IgD-negative memory B cell (primary cell): ENCODE data around the gene SLC1A2. TPM values are rescaled to one million over a fixed set of nuclear protein-coding genes. Genes with fewer than 3 reads are reported as not detected.

Source experiments
- H3K27ac Mint-ChIP-seq, 3 donors: one replicate each; pipeline ENCODE4 v1.8.0; 2020 to 2022; ENCODE audit warnings: mild to moderate bottlenecking in 3 of 3, mixed read lengths in 3 of 3, moderate library complexity in 1 of 3
- H3K27me3 Mint-ChIP-seq: one replicate; pipeline ENCODE4 v1.8.0; 2021; ENCODE audit warnings: mixed read lengths
- H3K36me3 Mint-ChIP-seq: one replicate; pipeline ENCODE4 v1.8.0; 2020; ENCODE audit warnings: mild to moderate bottlenecking, mixed read lengths
- H3K4me1 Mint-ChIP-seq, 3 donors: one replicate each; pipeline ENCODE4 v1.8.0; 2020 to 2022; ENCODE audit warnings: mixed read lengths in 3 of 3, mild to moderate bottlenecking in 1 of 3
- H3K4me3 Mint-ChIP-seq, 4 donors: one replicate each; pipeline ENCODE4 v1.8.0; 2020 to 2022; ENCODE audit warnings: mild to moderate bottlenecking in 4 of 4, mixed read lengths in 4 of 4, moderate library complexity in 3 of 4
- H3K9me3 Mint-ChIP-seq, 3 donors: one replicate each; pipeline ENCODE4 v1.8.0; 2020 to 2021; ENCODE audit warnings: mixed read lengths in 3 of 3, mild to moderate bottlenecking in 1 of 3
- polyA plus RNA-seq: library from polyadenylated mRNA; unstranded; fragments of 300-500 nt; fragmentation: Illumina TruSeq; gene quantifications from one replicate; pipeline ENCODE4 v1.2.3, GENCODE V29; 2021

The SLC1A2 gene
- polyA plus RNA-seq, 1 donor from 2014 or later = not detected

- Mint-ChIP-seq H3K9me3 (no peaks in the 10 kb centered on the region), H3K36me3 (no peaks in the 10 kb centered on the region), H3K27me3 (no peaks in the 10 kb centered on the region), H3K4me3 (no peak overlapping the region), H3K4me1 (no peaks in the 10 kb centered on the region), H3K27ac (no peak overlapping the region)
Observed at GRCh38 chr11:35287344-35287890, 131.9 kb downstream of the SLC1A2 start.

GRCh38 chr11:35286126-35286525, 133.2 kb downstream of the SLC1A2 start:
- no peaks in the 10 kb centered on the region for H3K36me3 Mint-ChIP-seq
- no peaks in the 10 kb centered on the region for H3K9me3 Mint-ChIP-seq
- H3K4me1 Mint-ChIP-seq = no peaks in the 10 kb centered on the region

GRCh38 chr11:35285471-35285870, 133.9 kb downstream of the SLC1A2 start:
- Mint-ChIP-seq H3K36me3 (no peaks in the 10 kb centered on the region), H3K27ac (no peak overlapping the region), H3K4me1 (no peaks in the 10 kb centered on the region), H3K27me3 (no peaks in the 10 kb centered on the region), H3K9me3 (no peaks in the 10 kb centered on the region), H3K4me3 (no peak overlapping the region)

More at GRCh38 chr11:35286126-35286525, 133.2 kb downstream of the SLC1A2 start:
- Mint-ChIP-seq H3K4me3 (no peak overlapping the region), H3K27me3 (no peaks in the 10 kb centered on the region), H3K27ac (no peak overlapping the region)

GRCh38 chr11:35282221-35282882, 137.0 kb downstream of the SLC1A2 start:
- Mint-ChIP-seq H3K4me3 (no peak overlapping the region), H3K4me1 (peaks cover 0 to 5% (median 4%) of the 10 kb centered on the region in 3 donors), H3K27me3 (no peaks in the 10 kb centered on the region), H3K9me3 (no peaks in the 10 kb centered on the region), H3K36me3 (no peaks in the 10 kb centered on the region), H3K27ac (no peak overlapping the region)

GRCh38 chr11:35281169-35281688, 138.1 kb downstream of the SLC1A2 start:
- no peaks in the 10 kb centered on the region for H3K9me3 Mint-ChIP-seq
- no peaks in the 10 kb centered on the region for H3K36me3 Mint-ChIP-seq
- no peak overlapping the region for H3K27ac Mint-ChIP-seq
- H3K4me1 Mint-ChIP-seq = peaks cover 0 to 5% (median 4%) of the 10 kb centered on the region in 3 donors
- no peak overlapping the region for H3K4me3 Mint-ChIP-seq
- H3K27me3 Mint-ChIP-seq = no peaks in the 10 kb centered on the region

GRCh38 chr11:35280727-35281126, 138.6 kb downstream of the SLC1A2 start:
- H3K27ac Mint-ChIP-seq = no peak overlapping the region
- peaks cover 0 to 5% (median 4%) of the 10 kb centered on the region in 3 donors for H3K4me1 Mint-ChIP-seq
- H3K4me3 Mint-ChIP-seq = no peak overlapping the region
- H3K9me3 Mint-ChIP-seq = no peaks in the 10 kb centered on the region
- H3K27me3 Mint-ChIP-seq = no peaks in the 10 kb centered on the region
- peaks cover 2% of the 10 kb centered on the region for H3K36me3 Mint-ChIP-seq

- H3K36me3 Mint-ChIP-seq = peaks cover 2% of the 10 kb centered on the region
- H3K4me1 Mint-ChIP-seq = peaks cover 4 to 7% (median 5%) of the 10 kb centered on the region in 3 donors
- H3K27ac Mint-ChIP-seq = no peak overlapping the region
- H3K27me3 Mint-ChIP-seq = no peaks in the 10 kb centered on the region
- H3K9me3 Mint-ChIP-seq = no peaks in the 10 kb centered on the region
- H3K4me3 Mint-ChIP-seq = no peak overlapping the region
Observed at GRCh38 chr11:35277827-35278226, 141.5 kb downstream of the SLC1A2 start.

- Mint-ChIP-seq H3K4me3 (no peak overlapping the region), H3K27ac (no peak overlapping the region), H3K9me3 (peaks cover 0 to 4% (median 0%) of the 10 kb centered on the region in 3 donors), H3K4me1 (peaks cover 14 to 19% (median 17%) of the 10 kb centered on the region in 3 donors), H3K36me3 (peaks cover 2% of the 10 kb centered on the region), H3K27me3 (no peaks in the 10 kb centered on the region)
Observed at GRCh38 chr11:35276396-35277145, 142.8 kb downstream of the SLC1A2 start.

- Mint-ChIP-seq H3K27ac (no peak overlapping the region), H3K27me3 (no peaks in the 10 kb centered on the region), H3K36me3 (peaks cover 2% of the 10 kb centered on the region), H3K9me3 (peaks cover 0 to 4% (median 0%) of the 10 kb centered on the region in 3 donors), H3K4me1 (peaks cover 14 to 25% (median 22%) of the 10 kb centered on the region in 3 donors), H3K4me3 (no peak overlapping the region)
Observed at GRCh38 chr11:35275786-35276170, 143.6 kb downstream of the SLC1A2 start.

- H3K9me3 Mint-ChIP-seq = peaks cover 0 to 4% (median 0%) of the 10 kb centered on the region in 3 donors
- H3K4me3 Mint-ChIP-seq = no peak overlapping the region
- H3K27me3 Mint-ChIP-seq = no peaks in the 10 kb centered on the region
- H3K4me1 Mint-ChIP-seq = peaks cover 14 to 28% (median 22%) of the 10 kb centered on the region in 3 donors
- H3K36me3 Mint-ChIP-seq = peaks cover 2% of the 10 kb centered on the region
- no peak overlapping the region for H3K27ac Mint-ChIP-seq
Observed at GRCh38 chr11:35274909-35275785, 144.2 kb downstream of the SLC1A2 start.

GRCh38 chr11:35272391-35272902, 146.9 kb downstream of the SLC1A2 start:
- Mint-ChIP-seq H3K27me3 (no peaks in the 10 kb centered on the region), H3K4me1 (peaks cover 10 to 28% (median 18%) of the 10 kb centered on the region in 3 donors), H3K27ac (peak overlapping the region in 1 of 3 donors; percentile 76), H3K4me3 (peak overlapping the region in 2 of 4 donors; percentile 30 to 49), H3K36me3 (peaks cover 2% of the 10 kb centered on the region), H3K9me3 (peaks cover 0 to 4% (median 0%) of the 10 kb centered on the region in 3 donors)

GRCh38 chr11:35271031-35271430, 148.3 kb downstream of the SLC1A2 start:
- Mint-ChIP-seq H3K27ac (no peak overlapping the region), H3K4me3 (no peak overlapping the region), H3K9me3 (peaks cover 0 to 4% (median 0%) of the 10 kb centered on the region in 3 donors), H3K27me3 (no peaks in the 10 kb centered on the region), H3K36me3 (peaks cover 2% of the 10 kb centered on the region), H3K4me1 (peaks cover 10 to 31% (median 18%) of the 10 kb centered on the region in 3 donors)

GRCh38 chr11:35270342-35270741, 149.0 kb downstream of the SLC1A2 start:
- H3K4me1 Mint-ChIP-seq = peaks cover 10 to 33% (median 21%) of the 10 kb centered on the region in 3 donors
- H3K27me3 Mint-ChIP-seq = no peaks in the 10 kb centered on the region
- peaks cover 0 to 4% (median 0%) of the 10 kb centered on the region in 3 donors for H3K9me3 Mint-ChIP-seq
- no peak overlapping the region for H3K27ac Mint-ChIP-seq
- no peak overlapping the region for H3K4me3 Mint-ChIP-seq
- H3K36me3 Mint-ChIP-seq = no peaks in the 10 kb centered on the region

GRCh38 chr11:35267504-35267903, 151.9 kb downstream of the SLC1A2 start:
- no peak overlapping the region for H3K4me3 Mint-ChIP-seq
- no peaks in the 10 kb centered on the region for H3K36me3 Mint-ChIP-seq
- H3K27me3 Mint-ChIP-seq = no peaks in the 10 kb centered on the region
- no peak overlapping the region for H3K27ac Mint-ChIP-seq
- H3K4me1 Mint-ChIP-seq = peaks cover 7 to 25% (median 15%) of the 10 kb centered on the region in 3 donors
- peaks cover 0 to 4% (median 0%) of the 10 kb centered on the region in 3 donors for H3K9me3 Mint-ChIP-seq
